Measurements from ENCODE around the gene MEGF11.

DNA sequence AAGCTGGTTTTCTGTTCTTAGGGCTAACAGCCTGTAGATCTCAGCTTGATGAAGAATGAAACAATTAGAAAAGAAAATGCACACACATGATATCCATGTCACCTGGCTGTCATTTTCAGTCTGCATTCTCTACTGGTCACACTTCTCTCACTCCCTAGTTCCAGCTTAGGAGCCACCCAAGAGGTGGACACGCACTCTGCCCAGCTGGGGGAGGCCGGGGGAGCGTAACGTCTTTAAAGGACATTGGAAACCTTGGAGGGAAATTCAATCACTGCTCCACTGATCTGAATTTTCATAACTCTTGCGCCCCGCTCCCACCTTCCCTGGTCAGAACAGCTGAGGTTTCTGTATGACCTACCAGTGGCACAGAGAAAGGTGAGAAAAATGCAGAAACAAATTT is 304.5 kb downstream of the MEGF11 start:
- TF ChIP-seq, protein P1, sequence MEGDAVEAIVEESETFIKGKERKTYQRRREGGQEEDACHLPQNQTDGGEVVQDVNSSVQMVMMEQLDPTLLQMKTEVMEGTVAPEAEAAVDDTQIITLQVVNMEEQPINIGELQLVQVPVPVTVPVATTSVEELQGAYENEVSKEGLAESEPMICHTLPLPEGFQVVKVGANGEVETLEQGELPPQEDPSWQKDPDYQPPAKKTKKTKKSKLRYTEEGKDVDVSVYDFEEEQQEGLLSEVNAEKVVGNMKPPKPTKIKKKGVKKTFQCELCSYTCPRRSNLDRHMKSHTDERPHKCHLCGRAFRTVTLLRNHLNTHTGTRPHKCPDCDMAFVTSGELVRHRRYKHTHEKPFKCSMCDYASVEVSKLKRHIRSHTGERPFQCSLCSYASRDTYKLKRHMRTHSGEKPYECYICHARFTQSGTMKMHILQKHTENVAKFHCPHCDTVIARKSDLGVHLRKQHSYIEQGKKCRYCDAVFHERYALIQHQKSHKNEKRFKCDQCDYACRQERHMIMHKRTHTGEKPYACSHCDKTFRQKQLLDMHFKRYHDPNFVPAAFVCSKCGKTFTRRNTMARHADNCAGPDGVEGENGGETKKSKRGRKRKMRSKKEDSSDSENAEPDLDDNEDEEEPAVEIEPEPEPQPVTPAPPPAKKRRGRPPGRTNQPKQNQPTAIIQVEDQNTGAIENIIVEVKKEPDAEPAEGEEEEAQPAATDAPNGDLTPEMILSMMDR (IDR thresholded peaks at IDR 0.05), result no peak
- TF ChIP-seq POLR2A (IDR thresholded peaks at IDR 0.05), result no peak
